ENCODE results near the gene JMJD7.

DNA sequence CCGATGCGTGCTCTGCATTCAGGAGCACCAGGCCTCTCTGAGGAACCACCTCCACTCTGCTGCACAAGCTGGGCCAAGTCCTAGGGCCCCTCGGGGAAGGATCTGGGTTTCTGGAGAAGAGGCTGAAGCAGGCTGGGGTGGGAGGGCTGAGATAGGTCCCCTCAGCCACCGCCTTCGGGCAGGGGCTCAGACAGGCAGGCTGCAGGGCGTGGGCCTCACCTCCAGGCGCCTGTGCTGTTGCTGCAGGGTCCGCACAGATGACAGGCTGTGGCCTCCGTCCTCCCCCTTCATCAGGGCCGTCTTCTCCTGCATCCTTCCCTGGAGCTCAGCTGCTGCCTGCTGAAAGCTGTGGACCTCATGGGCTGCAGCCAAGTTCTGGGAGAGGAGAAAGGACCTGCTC, 25.9 kb downstream of the JMJD7 start:
- TF ChIP-seq, protein P1, sequence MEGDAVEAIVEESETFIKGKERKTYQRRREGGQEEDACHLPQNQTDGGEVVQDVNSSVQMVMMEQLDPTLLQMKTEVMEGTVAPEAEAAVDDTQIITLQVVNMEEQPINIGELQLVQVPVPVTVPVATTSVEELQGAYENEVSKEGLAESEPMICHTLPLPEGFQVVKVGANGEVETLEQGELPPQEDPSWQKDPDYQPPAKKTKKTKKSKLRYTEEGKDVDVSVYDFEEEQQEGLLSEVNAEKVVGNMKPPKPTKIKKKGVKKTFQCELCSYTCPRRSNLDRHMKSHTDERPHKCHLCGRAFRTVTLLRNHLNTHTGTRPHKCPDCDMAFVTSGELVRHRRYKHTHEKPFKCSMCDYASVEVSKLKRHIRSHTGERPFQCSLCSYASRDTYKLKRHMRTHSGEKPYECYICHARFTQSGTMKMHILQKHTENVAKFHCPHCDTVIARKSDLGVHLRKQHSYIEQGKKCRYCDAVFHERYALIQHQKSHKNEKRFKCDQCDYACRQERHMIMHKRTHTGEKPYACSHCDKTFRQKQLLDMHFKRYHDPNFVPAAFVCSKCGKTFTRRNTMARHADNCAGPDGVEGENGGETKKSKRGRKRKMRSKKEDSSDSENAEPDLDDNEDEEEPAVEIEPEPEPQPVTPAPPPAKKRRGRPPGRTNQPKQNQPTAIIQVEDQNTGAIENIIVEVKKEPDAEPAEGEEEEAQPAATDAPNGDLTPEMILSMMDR (conservative IDR thresholded peaks at IDR 0.05; ENCODE audit: low read length): no peak
- TF ChIP-seq EZH2phosphoT487 (IDR thresholded peaks at IDR 0.05; ENCODE audit: borderline replicate concordance): no peak

Data from Loucy (cell line).